Astrocyte (in vitro differentiated cells and primary cell): ENCODE measurements around the gene TLL1. TPM values are rescaled to one million over a fixed set of nuclear protein-coding genes. Genes with fewer than 3 reads are reported as not detected.

Experiments used
- DNase-seq: peaks from one replicate; pipeline ENCODE4 v3.0.0-alpha.2; 2010; ENCODE audit warnings: low read depth
- FAIRE-seq: peaks from 2 replicates; lab custom pipeline; 2011; peaks lifted over from hg19 to GRCh38; lab: Jason Lieb, UNC
- H2AFZ ChIP-seq: 2 replicates; pipeline ENCODE4 v1.6.0; 2012; ENCODE audit warnings: low read depth, low read length, inconsistent platforms
- H3K27ac ChIP-seq: 2 replicates; pipeline ENCODE4 v1.5.1; 2011; ENCODE audit warnings: low read depth, low read length, inconsistent platforms
- H3K27me3 ChIP-seq: 2 replicates; pipeline ENCODE4 v1.6.0; 2011; ENCODE audit warnings: low read length, inconsistent platforms; ENCODE audit not compliant: insufficient read depth
- H3K36me3 ChIP-seq: 2 replicates; pipeline ENCODE4 v1.5.1; 2011; ENCODE audit warnings: low read length, inconsistent platforms; ENCODE audit not compliant: insufficient read depth
- H3K4me1 ChIP-seq: 2 replicates; pipeline ENCODE4 v1.5.1; 2011; ENCODE audit warnings: low read length, inconsistent platforms; ENCODE audit not compliant: insufficient read depth
- H3K4me2 ChIP-seq: 2 replicates; pipeline ENCODE4 v1.6.0; 2012; ENCODE audit warnings: low read length, inconsistent platforms
- H3K4me3 ChIP-seq: 2 replicates; pipeline ENCODE4 v1.5.1; 2011; ENCODE audit warnings: low read depth, mild to moderate bottlenecking, low read length, inconsistent platforms; ENCODE audit not compliant: insufficient read depth
- H3K79me2 ChIP-seq: 2 replicates; pipeline ENCODE4 v1.6.0; 2012; ENCODE audit warnings: mild to moderate bottlenecking, low read length, inconsistent platforms; ENCODE audit not compliant: insufficient read depth
- H3K9ac ChIP-seq: 2 replicates; pipeline ENCODE4 v1.6.0; 2012; ENCODE audit warnings: mild to moderate bottlenecking, low read length, inconsistent platforms
- H3K9me3 ChIP-seq: 2 replicates; pipeline ENCODE4 v1.5.1; 2012; ENCODE audit warnings: low read depth, mild to moderate bottlenecking, low read length, inconsistent platforms; ENCODE audit not compliant: insufficient read depth
- H4K20me1 ChIP-seq: 2 replicates; pipeline ENCODE4 v1.6.0; 2012; ENCODE audit warnings: low read length, inconsistent platforms; ENCODE audit not compliant: insufficient read depth
- H3K27ac Mint-ChIP-seq: one replicate; pipeline ENCODE4 v1.8.0; 2021; ENCODE audit warnings: mild to moderate bottlenecking, mixed read lengths; ENCODE audit not compliant: unreplicated experiment
- H3K27me3 Mint-ChIP-seq: one replicate; pipeline ENCODE4 v1.8.0; 2021; ENCODE audit warnings: low read depth, mixed read lengths; ENCODE audit not compliant: unreplicated experiment
- H3K36me3 Mint-ChIP-seq: one replicate; pipeline ENCODE4 v1.8.0; 2021; ENCODE audit warnings: low read depth, mixed read lengths; ENCODE audit not compliant: unreplicated experiment
- H3K4me1 Mint-ChIP-seq: one replicate; pipeline ENCODE4 v1.8.0; 2021; ENCODE audit warnings: low read depth, mixed read lengths; ENCODE audit not compliant: unreplicated experiment
- H3K4me3 Mint-ChIP-seq: one replicate; pipeline ENCODE4 v1.8.0; 2021; ENCODE audit warnings: mild to moderate bottlenecking, moderate library complexity, mixed read lengths; ENCODE audit not compliant: unreplicated experiment
- H3K9me3 Mint-ChIP-seq: one replicate; pipeline ENCODE4 v1.8.0; 2021; ENCODE audit warnings: mild to moderate bottlenecking, mixed read lengths; ENCODE audit not compliant: unreplicated experiment
- CTCF ChIP-seq: IDR thresholded peaks from 2 replicates; pipeline ENCODE4 v1.5.1; 2011; ENCODE audit warnings: low read depth, mild to moderate bottlenecking, inconsistent platforms, low read length, moderate library complexity; ENCODE audit not compliant: insufficient read depth
- EZH2 ChIP-seq: IDR thresholded peaks from 2 replicates; pipeline ENCODE4 v1.6.1; 2012; ENCODE audit warnings: mild to moderate bottlenecking, low read length, inconsistent platforms; ENCODE audit not compliant: insufficient read depth
- total RNA-seq: library from RNA; stranded (reverse); gene quantifications from 2 replicates; pipeline ENCODE4 v1.2.1, GENCODE V29; 2021

TLL1 gene
- total RNA-seq, 1 donor from 2014 or later: 2.7 TPM

- no peaks in the 10 kb centered on the region for H3K27me3 Mint-ChIP-seq
- no peaks in the 10 kb centered on the region for H3K36me3 Mint-ChIP-seq
- FAIRE-seq: no peak
These were observed 80.1 kb downstream of the TLL1 start for GRCh38 chr4:165953181-165953580.

GRCh38 chr4:165963621-165964020 lies 90.6 kb downstream of the TLL1 start:
- no peak overlapping the region for H3K4me3 Mint-ChIP-seq
- no peak overlapping the region for H2AFZ ChIP-seq
- DNase-seq: no peak
- no peaks in the 10 kb centered on the region for H3K4me1 ChIP-seq
- no peaks in the 10 kb centered on the region for H3K79me2 ChIP-seq
- H3K9me3 ChIP-seq: no peaks in the 10 kb centered on the region
- no peak overlapping the region for H3K27ac Mint-ChIP-seq
- H3K4me2 ChIP-seq: no peak overlapping the region
- H3K27me3 Mint-ChIP-seq: no peaks in the 10 kb centered on the region
- no peaks in the 10 kb centered on the region for H3K27me3 ChIP-seq
- H3K36me3 Mint-ChIP-seq: peaks cover 4% of the 10 kb centered on the region
- no peaks in the 10 kb centered on the region for H3K36me3 ChIP-seq
- H3K4me1 Mint-ChIP-seq: peaks cover 6% of the 10 kb centered on the region
- TF ChIP-seq EZH2 (no peak), CTCF (no peak)
- peaks cover 16% of the 10 kb centered on the region for H3K9me3 Mint-ChIP-seq
- H4K20me1 ChIP-seq: no peaks in the 10 kb centered on the region
- H3K27ac ChIP-seq: no peak overlapping the region
- FAIRE-seq: no peak
- no peak overlapping the region for H3K4me3 ChIP-seq
- H3K9ac ChIP-seq: no peak overlapping the region

More at GRCh38 chr4:165953181-165953580, 80.1 kb downstream of the TLL1 start:
- Histone ChIP-seq H3K27ac (no peak overlapping the region), H4K20me1 (no peaks in the 10 kb centered on the region), H3K9me3 (no peaks in the 10 kb centered on the region), H3K4me1 (no peaks in the 10 kb centered on the region), H3K27me3 (no peaks in the 10 kb centered on the region), H3K79me2 (no peaks in the 10 kb centered on the region), H3K36me3 (no peaks in the 10 kb centered on the region), H3K9ac (no peak overlapping the region), H3K4me2 (no peak overlapping the region), H3K4me3 (no peak overlapping the region), H2AFZ (no peak overlapping the region)
- TF ChIP-seq EZH2 (no peak), CTCF (no peak)
- DNase-seq: no peak
- H3K27ac Mint-ChIP-seq: no peak overlapping the region
- peaks cover 14% of the 10 kb centered on the region for H3K9me3 Mint-ChIP-seq
- H3K4me1 Mint-ChIP-seq: no peaks in the 10 kb centered on the region
- H3K4me3 Mint-ChIP-seq: no peak overlapping the region

GRCh38 chr4:165964591-165964990 lies 91.6 kb downstream of the TLL1 start:
- Histone ChIP-seq H3K9ac (no peak overlapping the region), H3K27me3 (no peaks in the 10 kb centered on the region), H3K4me1 (no peaks in the 10 kb centered on the region), H3K27ac (no peak overlapping the region), H3K36me3 (no peaks in the 10 kb centered on the region), H3K4me3 (no peak overlapping the region), H4K20me1 (no peaks in the 10 kb centered on the region), H2AFZ (no peak overlapping the region), H3K79me2 (no peaks in the 10 kb centered on the region), H3K9me3 (no peaks in the 10 kb centered on the region), H3K4me2 (no peak overlapping the region)
- DNase-seq (no peak), FAIRE-seq (no peak)
- no peak for TF ChIP-seq EZH2
- TF ChIP-seq CTCF: no peak
- Mint-ChIP-seq H3K9me3 (peaks cover 16% of the 10 kb centered on the region), H3K4me3 (no peak overlapping the region), H3K27ac (no peak overlapping the region), H3K27me3 (no peaks in the 10 kb centered on the region), H3K4me1 (peaks cover 8% of the 10 kb centered on the region), H3K36me3 (peaks cover 4% of the 10 kb centered on the region)
